ENCODE results near the gene WASHC4. TPM values are rescaled to one million over a fixed set of nuclear protein-coding genes. Genes with fewer than 3 reads are reported as not detected.

Gene WASHC4
- total RNA-seq (2014; rRNA removed; shearing (Covaris generic)), result 28.5 and 46.5 TPM in 2 replicates

DNA sequence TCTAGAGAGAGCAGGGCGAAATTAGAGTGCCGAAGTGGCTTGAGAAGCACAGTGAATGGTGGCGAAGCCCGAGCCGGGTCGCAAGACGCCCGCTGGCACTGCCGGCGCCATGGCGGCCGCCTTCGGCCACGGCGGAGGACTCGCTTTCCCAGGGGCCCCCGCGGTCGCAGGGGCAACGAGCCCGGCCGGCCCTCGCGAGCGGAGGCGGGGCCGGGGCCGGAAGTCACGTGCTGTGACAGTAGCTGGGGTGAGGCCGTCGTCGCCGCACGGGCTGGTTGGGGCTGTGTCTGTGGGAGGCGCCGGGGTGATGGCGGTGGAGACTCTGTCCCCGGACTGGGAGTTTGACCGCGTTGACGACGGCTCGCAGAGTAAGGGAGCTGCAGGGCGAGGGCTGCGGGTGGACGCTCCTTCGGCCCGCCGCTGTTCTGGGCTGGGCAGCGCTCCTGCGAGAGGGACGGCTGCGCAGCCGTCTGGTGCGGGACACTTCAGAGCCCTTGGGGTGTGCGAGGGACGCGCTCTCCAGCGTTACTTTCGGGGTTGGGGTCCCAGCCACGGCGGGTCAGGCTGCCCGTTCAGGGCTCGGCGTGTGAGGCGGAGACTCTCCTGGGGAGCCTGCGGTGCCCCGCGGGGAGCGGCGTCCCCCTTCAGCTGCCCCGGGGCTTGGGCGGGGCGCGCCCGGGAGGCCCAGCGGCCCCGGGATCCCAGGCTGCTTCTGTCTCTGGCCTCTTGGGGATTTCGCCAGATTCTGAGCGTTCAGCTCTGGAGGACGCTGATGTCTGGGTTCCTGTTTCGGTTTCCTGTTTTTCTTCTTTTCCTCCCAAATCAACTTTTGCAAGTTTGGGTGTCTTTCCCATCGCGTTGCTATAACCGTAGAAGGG lies at the start of gene WASHC4:
Gene WASHC4, plus strand, starts transcription at position 238 of the 878 bp plus-strand sequence. Its CDS starts 70 bp downstream, at position 308.

DNA sequence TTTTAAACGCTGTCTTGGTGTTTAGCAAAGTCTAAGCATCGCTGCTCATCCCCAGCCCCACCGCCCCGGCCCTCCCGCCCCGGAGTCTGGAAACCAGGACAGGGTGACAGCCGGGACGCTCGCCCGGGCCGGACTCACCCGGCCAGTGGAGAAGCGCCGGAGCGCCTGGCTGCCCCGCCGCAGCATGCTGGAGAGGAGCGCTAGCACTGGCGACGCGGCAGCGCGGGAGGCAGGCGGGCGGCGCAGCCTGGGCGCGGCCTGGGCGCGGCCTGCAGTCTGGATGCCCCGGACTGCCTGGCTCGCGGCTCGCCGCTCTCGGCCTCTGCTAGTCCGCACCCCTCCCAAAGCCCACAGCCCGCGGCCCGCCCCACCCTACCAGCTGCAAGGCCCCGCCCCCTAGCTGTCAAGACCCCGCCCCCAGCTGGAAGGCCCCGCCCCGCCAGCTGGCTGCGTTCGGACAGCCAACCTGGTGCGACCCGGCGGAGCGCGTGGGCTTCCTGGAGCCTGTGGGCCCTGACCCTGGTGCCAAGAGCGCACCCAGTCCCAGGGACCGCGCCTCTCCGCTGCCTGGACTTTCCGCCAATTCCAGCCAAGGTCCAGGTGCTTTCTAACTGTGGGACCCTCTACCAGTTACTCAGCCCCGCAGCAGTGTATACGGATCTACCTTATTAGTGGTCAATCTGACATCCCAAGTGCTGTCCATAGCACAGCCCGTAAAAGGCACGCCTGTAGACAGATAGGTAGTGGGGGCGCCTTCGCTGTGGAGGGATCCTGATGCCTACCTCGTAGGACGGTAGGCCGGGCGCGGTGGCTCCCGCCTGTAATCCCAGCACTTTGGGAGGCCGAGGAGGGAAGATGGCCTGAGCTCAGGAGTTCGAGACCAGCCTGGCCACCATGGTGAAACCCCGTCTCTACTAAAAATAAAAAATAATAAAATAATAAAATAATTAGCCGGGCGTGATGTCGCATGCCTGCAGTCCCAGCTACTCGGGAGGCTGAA lies 23.0 kb upstream of the WASHC4 start, which contains the start of gene ALDH1L2:
Gene ALDH1L2, minus strand, starts transcription at position 208 of the 1,000 bp plus-strand sequence. Its CDS starts 22 bp downstream, at position 186.

Other genes starting within 250 kb of the WASHC4 start
- gene SLC41A2, start 149.4 kb upstream of the WASHC4 start, total RNA-seq (2014; rRNA removed; shearing (Covaris generic)), result 4.7 and 7.7 TPM in 2 replicates
- 28.0 and 31.3 TPM in 2 replicates for gene NOPCHAP1, start 121.4 kb upstream of the WASHC4 start, total RNA-seq (2014; rRNA removed; shearing (Covaris generic))
- gene ALDH1L2, start 23.3 kb upstream of the WASHC4 start, total RNA-seq (2014; rRNA removed; shearing (Covaris generic)), result 18.5 and 21.5 TPM in 2 replicates
- gene APPL2, start 128.4 kb downstream of the WASHC4 start, total RNA-seq (2014; rRNA removed; shearing (Covaris generic)), result 20.7 and 24.3 TPM in 2 replicates
- 63.8 and 64.4 TPM in 2 replicates for gene C12orf75, start 223.0 kb downstream of the WASHC4 start, total RNA-seq (2014; rRNA removed; shearing (Covaris generic))

All from A375 (cell line).